Activated CD8-positive, alpha-beta memory T cell treated with anti-CD3 and anti-CD28 coated beads, Interleukin-2, amount 50 U/mL, for 48 hours (primary cell): ENCODE data around the gene D2HGDH.
A peak's percentile ranks its signal among the peaks of the same experiment; 100 is the strongest.
"Not testable (repeated sequence)": the region's sequence is repeated elsewhere in the genome, so short reads cannot be mapped to it uniquely, and the experiment has no call there.

Experiments used
- DNase-seq: peaks from one replicate; pipeline ENCODE4 v3.0.0-alpha.2; 2020

Gene D2HGDH

GRCh38 chr2:241796610-241797138, 62.2 kb downstream of the D2HGDH start:
- no peak for DNase-seq

DNA sequence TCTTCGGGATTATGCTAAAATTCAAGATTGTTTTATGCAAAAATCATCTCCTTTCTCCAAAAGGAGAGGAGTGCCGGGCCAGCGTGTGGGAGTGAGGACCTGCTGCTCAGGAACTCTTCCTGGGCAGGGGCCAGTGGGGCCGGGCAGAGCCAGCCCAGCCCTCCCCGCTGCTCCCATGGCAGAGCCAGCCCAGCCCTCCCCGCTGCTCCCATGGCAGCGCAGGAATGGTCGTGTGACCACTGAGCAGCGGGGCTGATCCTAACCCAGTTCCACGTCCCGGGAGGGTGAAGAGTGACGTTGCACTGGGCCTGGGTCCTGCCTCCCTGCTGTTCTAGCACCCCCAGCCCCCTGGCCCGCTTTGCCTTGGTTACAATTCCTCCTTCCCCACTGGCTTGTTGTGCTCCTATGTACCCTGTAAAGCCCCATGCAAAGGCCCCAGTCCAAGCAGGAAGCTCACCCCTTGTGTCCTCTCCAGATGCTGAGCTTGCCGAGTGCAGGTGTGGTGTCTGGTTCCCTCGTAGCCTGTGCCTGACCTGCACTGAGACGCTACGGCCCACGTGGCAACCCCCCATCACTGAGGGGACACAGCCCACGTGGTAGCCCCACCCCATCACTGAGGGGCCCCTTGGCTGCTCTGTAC, 63.1 kb downstream of the D2HGDH start:
- no peak for DNase-seq

DNA sequence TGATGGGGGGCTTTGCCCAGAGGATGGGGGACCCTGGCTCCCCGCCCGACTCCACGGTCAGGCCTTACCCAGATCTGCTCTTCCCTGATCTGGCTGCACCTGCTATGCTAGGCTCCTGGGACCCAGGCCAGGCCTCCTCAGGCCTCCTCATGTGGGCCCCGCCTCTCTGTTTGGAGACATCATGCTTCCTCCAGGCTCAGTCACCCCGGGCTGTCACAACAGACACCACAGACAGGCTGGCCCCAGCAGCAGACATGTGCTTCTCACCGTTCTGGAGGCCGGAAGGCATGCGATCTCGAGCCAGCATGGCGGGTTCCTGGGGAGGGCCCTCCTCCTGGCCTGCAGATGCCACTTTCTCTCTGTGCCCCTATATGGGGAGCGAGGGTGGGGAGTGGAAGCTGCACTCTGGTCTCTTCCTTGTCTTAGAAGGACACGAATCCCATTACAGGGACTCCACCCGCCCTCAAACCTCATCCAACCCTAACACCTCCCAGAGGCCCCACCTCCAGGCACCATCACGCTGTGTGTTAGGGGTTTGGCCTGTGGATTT, 63.7 kb downstream of the D2HGDH start:
- DNase-seq, result no peak

DNA sequence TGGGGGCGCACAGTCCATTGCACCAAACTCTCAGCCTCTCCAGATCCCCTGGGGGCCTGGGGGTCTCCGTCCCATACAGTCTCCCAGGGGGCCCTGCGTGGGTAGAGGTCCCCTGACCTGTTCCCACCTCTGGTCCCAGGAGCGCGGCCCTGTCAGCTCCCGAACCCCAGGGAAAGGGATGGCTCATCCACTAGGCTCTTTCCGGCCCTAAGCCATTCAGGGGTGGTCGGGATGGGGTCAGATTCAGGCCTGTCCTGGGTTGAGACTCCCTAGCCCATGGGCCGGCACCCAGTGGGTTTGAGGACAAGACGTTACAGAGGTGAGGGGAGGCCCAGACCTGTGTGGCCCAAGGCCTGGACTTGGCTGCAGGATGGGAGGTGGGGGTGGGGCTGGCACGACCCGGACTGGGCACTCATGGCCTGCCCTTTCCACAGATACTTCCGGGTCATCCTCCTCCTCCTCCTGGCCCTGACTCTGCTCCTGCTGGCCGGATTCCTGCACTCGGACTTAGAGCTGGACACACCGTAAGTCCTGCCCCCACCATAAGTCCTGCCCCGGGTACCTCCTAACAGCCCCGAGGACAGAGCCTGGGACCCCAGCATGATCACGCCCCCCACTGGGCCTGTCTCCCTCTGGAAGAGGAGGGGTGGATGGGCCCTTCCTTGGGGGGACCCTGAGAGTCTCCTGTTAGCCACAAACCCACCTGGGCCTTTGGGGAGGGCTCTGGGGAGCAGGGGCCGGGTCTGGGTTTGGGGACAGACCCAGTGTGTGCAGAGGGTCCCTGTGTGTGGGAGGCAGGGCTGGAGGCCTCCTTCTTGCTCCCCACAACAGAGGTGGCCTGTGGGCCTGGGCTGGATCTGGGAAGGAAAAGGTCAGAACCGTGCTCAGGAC, 64.4 kb downstream of the D2HGDH start:
- no peak for DNase-seq

DNA sequence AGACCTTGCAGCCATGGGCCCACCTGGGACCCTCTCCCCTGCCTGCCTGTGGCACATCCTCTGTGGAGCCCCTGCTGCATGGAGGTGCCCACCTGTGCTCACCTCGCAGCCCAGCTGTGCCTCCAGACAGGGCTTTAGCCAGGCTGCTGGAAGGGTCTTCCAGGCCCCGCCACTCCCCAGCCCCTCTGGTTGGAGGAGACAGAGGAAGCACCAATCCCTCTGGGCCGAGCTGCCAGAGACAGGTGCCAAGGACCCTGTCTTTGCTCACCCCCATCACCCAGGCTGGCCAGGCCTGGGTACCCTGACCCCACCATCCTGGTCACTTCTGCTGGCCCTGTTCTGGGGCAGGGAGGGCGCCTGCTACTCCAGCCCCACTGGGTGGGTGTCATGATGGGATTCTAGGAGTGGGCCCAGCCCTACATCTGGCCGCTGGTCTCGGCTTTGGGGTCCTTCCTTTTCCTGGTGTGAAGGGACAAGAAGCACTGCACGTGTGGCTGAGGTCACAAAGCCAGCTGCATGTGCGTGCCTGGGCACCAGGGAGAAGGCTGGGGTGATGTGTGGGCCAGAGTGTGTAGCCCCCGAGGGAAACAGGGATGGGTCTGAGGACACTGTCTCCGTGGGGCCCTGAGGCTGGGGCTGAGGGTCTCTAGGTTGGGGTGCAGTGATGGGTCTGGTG, 65.2 kb downstream of the D2HGDH start:
- DNase-seq, result no peak

GRCh38 chr2:241800198-241800903, 65.9 kb downstream of the D2HGDH start:
- not testable (repeated sequence) for DNase-seq

DNA sequence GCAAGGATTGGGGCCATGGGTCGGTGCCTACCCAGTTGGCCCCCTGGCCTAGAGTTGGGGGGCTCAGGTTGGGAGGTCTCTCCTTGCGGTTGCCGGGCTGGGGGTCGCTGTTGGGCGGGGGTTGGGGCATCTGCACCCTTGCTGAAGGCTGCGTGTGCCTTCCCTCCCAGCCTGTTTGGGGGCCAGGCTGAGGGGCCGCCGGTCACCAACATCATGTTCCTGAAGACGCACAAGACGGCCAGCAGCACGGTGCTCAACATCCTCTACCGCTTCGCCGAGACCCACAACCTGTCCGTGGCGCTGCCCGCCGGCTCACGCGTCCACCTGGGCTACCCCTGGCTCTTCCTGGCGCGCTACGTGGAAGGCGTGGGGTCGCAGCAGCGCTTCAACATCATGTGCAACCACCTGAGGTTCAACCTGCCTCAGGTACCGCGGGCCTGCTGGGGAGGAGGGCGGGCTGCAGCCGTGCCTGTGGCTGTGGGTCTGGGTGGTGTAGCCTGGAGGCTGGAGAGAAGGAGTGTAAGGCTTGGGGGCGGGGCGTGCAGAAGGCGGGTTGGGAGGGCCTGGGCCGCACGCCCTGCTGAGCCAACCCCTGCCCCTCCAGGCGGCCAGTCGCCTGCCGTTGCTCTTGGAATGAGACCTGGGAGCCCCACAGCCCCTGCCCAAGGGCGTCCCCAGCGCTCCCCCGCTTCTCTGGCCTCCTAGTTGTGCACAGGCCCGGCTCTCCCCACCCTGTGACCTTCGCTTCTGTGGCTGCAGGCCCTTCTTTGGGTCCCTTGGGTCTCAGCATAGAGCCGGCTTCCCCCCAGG, 67.4 kb downstream of the D2HGDH start:
- no peak for DNase-seq

DNA sequence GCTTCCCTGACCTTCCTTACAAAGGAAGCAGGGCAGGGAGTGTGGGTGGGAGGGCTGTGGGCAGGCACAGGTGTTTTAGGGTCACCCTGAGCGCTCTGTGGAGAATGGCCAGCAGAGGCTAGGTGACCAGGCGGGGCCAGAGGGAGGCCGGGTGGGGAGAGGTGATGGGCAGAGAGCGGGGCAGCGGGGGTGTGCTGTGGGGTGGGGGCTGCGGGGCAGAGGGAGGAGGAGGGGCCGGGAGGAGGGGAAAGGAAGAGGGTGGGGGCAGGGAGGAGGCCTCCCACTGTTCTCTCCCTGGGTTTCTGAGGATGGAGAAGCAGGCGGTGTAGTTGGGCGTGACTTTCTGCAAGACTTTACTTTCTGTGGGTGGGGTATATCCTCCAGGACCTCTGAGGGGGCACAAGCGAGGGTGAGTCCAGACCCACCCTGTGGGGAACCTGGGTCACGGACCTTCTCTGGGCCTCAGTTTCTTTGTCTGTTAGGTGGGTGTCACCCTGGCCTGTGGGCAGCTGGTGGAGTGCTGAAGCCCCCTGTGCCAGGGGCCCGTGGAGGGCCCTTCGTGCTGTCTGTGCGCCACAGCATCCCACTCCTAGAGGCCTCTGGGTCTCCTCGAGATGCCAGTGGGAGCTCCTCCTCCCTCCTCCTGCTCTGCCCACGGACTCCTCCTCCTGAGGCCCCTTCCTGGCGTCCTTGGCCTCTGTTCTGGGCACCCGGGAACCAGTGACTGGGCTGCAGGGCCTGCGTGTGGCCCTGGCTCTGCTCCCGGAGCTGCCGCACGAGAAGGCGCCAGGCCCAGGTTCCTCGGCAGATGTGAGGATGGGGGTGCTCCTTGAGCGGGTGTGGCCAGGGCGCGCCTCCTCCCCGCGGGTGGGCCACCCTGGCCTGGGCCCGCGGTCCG, 68.2 kb downstream of the D2HGDH start:
- peak; percentile 53 for DNase-seq

- DNase-seq, result peak; percentile 80
Measured at GRCh38 chr2:241803387-241804325, 69.2 kb downstream of the D2HGDH start.

- DNase-seq, result peak; percentile 73
Measured at GRCh38 chr2:241804326-241805229, 70.1 kb downstream of the D2HGDH start.

- not testable (repeated sequence) for DNase-seq
Measured at GRCh38 chr2:241806217-241806616, 71.8 kb downstream of the D2HGDH start.

- no peak for DNase-seq
Measured at GRCh38 chr2:241808051-241808720, 73.8 kb downstream of the D2HGDH start.

DNA sequence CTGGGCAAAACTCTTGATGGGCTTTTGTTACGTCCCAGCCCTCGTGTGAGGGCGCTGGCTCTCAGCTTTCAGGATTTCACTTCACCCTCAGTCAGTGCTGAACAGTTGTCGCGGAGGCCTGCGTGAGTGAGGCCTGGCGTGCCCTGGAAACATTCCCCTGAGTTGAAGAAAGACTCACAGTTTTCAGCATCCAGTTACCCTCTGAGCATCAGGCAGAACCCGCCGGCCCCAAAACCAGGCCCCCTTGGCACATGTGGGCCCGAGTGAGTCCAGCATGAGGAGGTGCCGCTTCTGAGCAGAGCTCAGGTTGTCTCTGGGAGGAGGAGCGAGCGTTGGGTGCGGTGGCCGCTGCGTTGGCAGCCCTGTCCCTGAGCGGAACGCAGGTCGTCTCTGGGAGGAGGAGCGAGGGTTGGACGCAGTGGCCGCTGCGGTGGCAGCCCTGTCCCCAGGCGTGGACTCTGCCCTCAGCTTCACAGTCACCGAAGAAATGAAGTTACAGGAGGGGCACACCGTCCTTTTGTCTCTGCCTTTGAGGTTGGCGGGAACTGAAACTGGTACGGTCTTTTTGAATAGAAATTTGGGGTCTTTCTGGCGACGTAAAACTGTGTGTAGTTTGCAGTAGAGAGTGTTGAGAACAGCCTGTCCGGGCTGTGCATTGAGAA, 74.4 kb downstream of the D2HGDH start, which contains the start of gene NEU4:
NEU4 (plus strand) TSS at position 473 of the 662 bp plus-strand sequence. CDS start 5,292 bp downstream, outside the sequence.
- no peak for DNase-seq

- DNase-seq, result no peak
Measured at GRCh38 chr2:241809383-241810306, 75.2 kb downstream of the D2HGDH start.

DNA sequence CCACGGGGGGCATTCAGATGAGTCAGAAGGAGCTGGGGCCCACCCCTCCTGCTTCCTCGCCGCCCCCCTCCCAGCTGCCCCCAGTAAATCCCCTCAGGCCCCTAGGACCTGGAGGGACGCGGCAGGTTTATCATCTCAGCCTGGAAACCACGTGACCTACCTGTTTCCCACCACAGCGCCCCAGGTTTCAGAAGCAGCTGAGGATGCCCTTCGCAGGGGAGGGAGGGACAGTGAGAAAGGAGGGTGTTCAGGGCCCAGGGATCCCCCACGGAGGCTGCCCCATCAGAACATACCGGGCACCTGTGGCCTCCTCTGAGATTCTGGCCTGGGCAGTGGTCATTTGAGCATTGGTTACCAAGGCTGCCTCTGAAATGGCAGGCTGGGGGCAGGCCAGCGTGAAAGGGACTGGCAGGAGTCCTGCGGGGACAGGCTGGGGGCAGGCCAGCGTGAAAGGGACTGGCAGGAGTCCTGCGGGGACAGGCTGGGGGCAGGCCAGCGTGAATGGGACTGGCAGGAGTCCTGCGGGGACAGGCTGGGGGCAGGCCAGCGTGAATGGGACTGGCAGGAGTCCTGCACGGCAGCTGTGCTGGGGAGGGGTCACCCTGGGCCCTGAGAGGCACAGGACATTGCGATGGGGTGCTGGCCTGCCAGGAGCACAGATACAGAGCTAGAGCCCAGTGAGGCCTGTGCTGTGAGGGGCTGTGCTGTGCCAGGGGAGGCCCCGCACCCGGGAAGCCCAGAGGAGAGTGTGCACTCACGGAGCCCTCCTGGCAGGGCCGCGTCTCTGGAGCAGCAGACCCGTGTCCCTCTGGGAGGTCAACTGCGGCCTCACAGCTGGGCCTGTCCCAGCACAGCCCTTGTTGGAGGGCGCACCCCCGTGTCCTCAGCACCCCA, 76.1 kb downstream of the D2HGDH start:
- no peak for DNase-seq
